ENCODE results near the gene TOLLIP.

Gene TOLLIP

DNA sequence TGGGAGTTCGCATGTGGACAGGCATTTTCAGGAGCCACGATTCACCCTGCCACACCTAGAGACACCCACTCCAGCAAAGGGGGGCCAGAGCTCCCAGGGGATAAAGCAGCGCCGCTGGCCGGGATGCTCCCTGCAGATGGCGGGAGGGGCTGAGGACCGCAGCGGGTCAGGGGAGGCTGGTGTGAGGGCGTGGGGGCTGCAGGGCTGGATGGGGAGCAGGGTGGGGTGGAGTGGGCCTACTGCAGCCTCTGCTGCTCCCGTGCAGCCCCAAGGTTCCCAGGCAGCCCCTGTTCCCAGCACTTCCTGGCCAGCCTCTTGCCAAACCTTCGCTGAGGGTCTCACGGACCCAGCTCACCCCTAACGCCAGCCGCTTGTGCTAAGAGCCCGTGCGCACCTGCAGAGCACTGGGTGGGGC is 73.5 kb downstream of the TOLLIP start:
- Histone ChIP-seq H3K9ac (ENCODE audit: insufficient read length) (no peak overlapping the region), H3K36me3 (ENCODE audit: insufficient read depth, low read length) (no peaks in the 10 kb centered on the region), H3K9me3 (ENCODE audit: low read depth, low read length) (no peaks in the 10 kb centered on the region), H3K27ac (no peak overlapping the region), H3K4me3 (no peak overlapping the region)
- TF ChIP-seq EZH2 (IDR thresholded peaks at IDR 0.05) = no peak
- TF ChIP-seq FOXP2 (optimal IDR thresholded peaks at IDR 0.05; ENCODE audit: control extremely low read depth, extremely low read length, insufficient read depth) = no peak
- no peak for TF ChIP-seq POLR2AphosphoS5 (IDR thresholded peaks at IDR 0.05; ENCODE audit: borderline replicate concordance, low read depth, low read length)
- no peak for DNase-seq (ENCODE audit: low read depth, low spot score)

DNA sequence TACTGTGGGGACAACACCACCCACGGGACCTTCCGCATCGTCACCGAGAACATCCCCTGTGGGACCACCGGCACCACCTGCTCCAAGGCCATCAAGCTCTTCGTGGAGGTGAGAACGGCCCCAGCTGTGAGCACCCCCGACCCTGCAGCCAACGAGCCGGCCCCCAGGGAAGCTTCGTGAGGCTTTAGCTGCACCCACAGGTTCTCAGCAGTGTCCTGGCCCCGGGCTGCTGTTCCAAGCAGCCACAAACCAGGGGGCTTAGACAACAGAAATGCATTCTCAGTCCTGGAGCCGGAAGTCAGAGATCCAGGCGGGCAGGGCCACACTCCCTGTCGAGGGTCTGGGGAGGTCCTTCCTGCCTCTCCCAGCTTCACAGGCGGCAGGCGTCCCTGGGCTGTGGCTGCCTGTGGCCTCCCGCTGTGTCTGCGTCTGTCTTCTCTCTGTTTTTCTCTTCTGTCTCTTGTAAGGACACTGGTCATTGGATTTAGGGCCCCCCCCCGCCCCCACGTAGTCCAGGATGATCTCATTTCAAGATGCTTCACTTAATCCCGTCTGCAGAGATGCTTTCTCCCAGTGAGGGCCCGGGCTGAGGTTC is 74.0 kb downstream of the TOLLIP start:
- Histone ChIP-seq H3K27ac (no peak overlapping the region), H3K4me3 (no peak overlapping the region), H3K36me3 (ENCODE audit: insufficient read depth, low read length) (no peaks in the 10 kb centered on the region), H3K9me3 (ENCODE audit: low read depth, low read length) (no peaks in the 10 kb centered on the region), H3K9ac (ENCODE audit: insufficient read length) (no peak overlapping the region)
- TF ChIP-seq EZH2 (IDR thresholded peaks at IDR 0.05) = no peak
- TF ChIP-seq POLR2AphosphoS5 (IDR thresholded peaks at IDR 0.05; ENCODE audit: borderline replicate concordance, low read depth, low read length) = no peak
- no peak for TF ChIP-seq FOXP2 (optimal IDR thresholded peaks at IDR 0.05; ENCODE audit: control extremely low read depth, extremely low read length, insufficient read depth)
- no peak for DNase-seq (ENCODE audit: low read depth, low spot score)

GRCh38 chr11:1234771-1235305 is 74.6 kb downstream of the TOLLIP start:
- Histone ChIP-seq H3K9ac (ENCODE audit: insufficient read length) (no peak overlapping the region), H3K36me3 (ENCODE audit: insufficient read depth, low read length) (no peaks in the 10 kb centered on the region), H3K9me3 (ENCODE audit: low read depth, low read length) (no peaks in the 10 kb centered on the region), H3K4me3 (no peak overlapping the region), H3K27ac (no peak overlapping the region)
- DNase-seq (ENCODE audit: low read depth, low spot score) = no peak
- TF ChIP-seq FOXP2 (optimal IDR thresholded peaks at IDR 0.05; ENCODE audit: control extremely low read depth, extremely low read length, insufficient read depth) = no peak
- no peak for TF ChIP-seq EZH2 (IDR thresholded peaks at IDR 0.05)
- no peak for TF ChIP-seq POLR2AphosphoS5 (IDR thresholded peaks at IDR 0.05; ENCODE audit: borderline replicate concordance, low read depth, low read length)

DNA sequence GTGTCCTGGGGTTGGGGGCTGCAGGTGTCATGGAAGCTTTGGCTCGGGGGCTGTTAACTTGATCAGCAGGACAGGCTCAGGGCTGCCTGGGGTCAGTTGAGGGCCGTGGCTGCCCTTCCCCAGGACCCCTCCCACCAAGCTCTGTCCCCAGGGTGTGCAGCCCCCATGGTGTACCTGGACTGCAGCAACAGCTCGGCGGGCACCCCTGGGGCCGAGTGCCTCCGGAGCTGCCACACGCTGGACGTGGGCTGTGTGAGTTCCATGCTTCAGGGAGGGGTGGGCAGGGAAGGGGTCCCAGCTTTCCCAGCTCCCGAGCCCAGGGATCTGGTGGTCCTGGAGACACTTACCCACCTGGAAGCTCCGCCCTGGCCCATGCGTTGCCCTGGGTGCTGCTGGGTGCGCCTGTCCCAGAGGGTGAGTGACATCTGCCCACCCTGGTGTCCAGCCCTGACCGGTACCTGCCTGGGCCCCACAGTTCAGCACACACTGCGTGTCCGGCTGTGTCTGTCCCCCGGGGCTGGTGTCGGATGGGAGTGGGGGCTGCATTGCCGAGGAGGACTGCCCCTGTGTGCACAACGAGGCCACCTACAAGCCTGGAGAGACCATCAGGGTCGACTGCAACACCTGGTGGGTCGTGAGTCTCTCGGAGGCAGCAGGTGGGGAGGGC is 75.2 kb downstream of the TOLLIP start:
- Histone ChIP-seq H3K4me3 (no peak overlapping the region), H3K9me3 (ENCODE audit: low read depth, low read length) (no peaks in the 10 kb centered on the region), H3K9ac (ENCODE audit: insufficient read length) (no peak overlapping the region), H3K27ac (no peak overlapping the region), H3K36me3 (ENCODE audit: insufficient read depth, low read length) (no peaks in the 10 kb centered on the region)
- no peak for TF ChIP-seq POLR2AphosphoS5 (IDR thresholded peaks at IDR 0.05; ENCODE audit: borderline replicate concordance, low read depth, low read length)
- TF ChIP-seq FOXP2 (optimal IDR thresholded peaks at IDR 0.05; ENCODE audit: control extremely low read depth, extremely low read length, insufficient read depth) = no peak
- TF ChIP-seq EZH2 (IDR thresholded peaks at IDR 0.05) = no peak
- DNase-seq (ENCODE audit: low read depth, low spot score) = no peak

DNA sequence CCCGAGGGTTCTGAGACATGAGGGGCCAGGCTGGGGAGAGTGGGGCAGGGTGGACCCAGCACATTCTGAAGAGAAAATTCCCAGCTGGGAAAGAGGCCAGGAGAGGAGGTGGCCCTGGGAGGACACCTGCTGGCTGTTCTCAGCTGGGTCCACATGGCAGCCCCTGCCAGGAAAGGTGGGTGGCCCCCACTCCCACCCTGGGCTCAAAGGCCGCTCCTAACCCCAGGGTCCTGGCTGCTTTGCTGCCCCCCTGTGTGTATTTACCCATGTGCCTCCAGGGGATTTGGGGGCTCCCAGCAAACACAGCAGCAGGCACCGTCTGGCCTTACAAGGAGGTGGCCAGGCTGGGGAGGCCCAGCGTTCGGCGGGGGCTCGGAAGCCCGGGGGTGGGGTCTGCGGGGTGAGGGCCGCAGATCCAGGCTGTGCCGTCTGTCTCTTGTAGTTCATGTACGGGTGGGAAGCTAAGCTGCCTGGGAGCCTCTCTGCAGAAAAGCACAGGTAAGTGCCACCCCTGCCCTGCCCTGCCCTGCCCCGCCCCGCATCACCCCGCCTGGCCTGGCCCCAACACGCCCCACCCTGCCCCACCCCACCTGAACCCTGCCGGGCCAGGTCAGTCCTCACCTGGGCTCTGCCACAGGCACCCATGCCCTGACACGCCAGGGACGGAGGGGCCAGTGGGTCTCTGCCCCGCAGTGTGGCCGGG is 75.9 kb downstream of the TOLLIP start:
- no peaks in the 10 kb centered on the region for H3K36me3 ChIP-seq (ENCODE audit: insufficient read depth, low read length)
- H3K9ac ChIP-seq (ENCODE audit: insufficient read length) = no peak overlapping the region
- no peak overlapping the region for H3K27ac ChIP-seq
- TF ChIP-seq POLR2AphosphoS5 (IDR thresholded peaks at IDR 0.05; ENCODE audit: borderline replicate concordance, low read depth, low read length) = no peak
- no peak for TF ChIP-seq FOXP2 (optimal IDR thresholded peaks at IDR 0.05; ENCODE audit: control extremely low read depth, extremely low read length, insufficient read depth)
- TF ChIP-seq EZH2 (IDR thresholded peaks at IDR 0.05) = no peak
- H3K4me3 ChIP-seq = no peak overlapping the region
- no peaks in the 10 kb centered on the region for H3K9me3 ChIP-seq (ENCODE audit: low read depth, low read length)
- no peak for DNase-seq (ENCODE audit: low read depth, low spot score)

DNA sequence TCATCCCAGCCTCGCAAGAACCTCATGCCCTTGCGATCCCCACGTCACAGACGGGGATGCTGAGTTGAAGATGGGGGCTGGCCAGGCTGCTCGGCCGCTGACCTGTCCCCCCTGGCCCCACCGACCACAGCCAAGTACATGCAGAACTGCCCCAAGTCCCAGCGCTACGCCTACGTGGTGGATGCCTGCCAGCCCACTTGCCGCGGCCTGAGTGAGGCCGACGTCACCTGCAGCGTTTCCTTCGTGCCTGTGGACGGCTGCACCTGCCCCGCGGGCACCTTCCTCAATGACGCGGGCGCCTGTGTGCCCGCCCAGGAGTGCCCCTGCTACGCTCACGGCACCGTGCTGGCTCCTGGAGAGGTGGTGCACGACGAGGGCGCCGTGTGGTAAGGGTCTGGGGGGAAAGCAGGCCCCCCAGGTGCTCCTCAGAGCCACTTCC is 76.5 kb downstream of the TOLLIP start:
- Histone ChIP-seq H3K9ac (ENCODE audit: insufficient read length) (no peak overlapping the region), H3K9me3 (ENCODE audit: low read depth, low read length) (no peaks in the 10 kb centered on the region), H3K36me3 (ENCODE audit: insufficient read depth, low read length) (no peaks in the 10 kb centered on the region), H3K4me3 (no peak overlapping the region), H3K27ac (no peak overlapping the region)
- TF ChIP-seq EZH2 (IDR thresholded peaks at IDR 0.05) = no peak
- no peak for TF ChIP-seq FOXP2 (optimal IDR thresholded peaks at IDR 0.05; ENCODE audit: control extremely low read depth, extremely low read length, insufficient read depth)
- TF ChIP-seq POLR2AphosphoS5 (IDR thresholded peaks at IDR 0.05; ENCODE audit: borderline replicate concordance, low read depth, low read length) = no peak
- DNase-seq (ENCODE audit: low read depth, low spot score) = no peak

DNA sequence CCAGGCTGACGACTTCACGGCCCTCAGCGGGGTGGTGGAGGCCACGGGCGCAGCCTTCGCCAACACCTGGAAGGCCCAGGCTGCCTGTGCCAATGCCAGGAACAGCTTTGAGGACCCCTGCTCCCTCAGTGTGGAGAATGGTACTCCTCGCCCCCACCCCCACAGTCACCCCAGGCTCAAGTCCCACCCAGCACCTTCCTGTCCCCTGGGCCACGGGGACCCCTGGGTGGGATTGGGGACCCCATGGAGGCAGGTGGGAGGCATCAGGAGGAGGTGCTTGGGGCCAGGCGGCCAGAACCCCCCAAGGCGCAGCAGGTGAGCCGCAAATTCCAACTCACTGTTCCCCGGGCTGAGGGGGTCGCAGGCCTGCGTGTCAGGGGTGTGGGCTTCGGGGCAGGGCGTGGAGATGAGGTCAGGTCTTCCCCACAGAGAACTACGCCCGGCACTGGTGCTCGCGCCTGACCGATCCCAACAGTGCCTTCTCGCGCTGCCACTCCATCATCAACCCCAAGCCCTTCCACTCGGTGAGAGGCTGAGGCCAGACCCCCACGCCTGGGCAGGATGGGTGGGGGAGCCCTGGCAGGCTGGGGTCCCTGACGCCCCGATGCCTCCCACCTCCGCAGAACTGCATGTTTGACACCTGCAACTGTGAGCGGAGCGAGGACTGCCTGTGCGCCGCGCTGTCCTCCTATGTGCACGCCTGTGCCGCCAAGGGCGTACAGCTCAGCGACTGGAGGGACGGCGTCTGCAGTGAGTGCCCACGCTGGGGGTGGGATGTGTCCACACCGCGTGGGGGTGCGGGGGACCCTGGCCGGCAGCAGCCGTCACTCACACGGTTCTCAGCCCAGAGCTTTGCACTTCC is 77.2 kb downstream of the TOLLIP start:
- DNase-seq (ENCODE audit: low read depth, low spot score) = no peak
- Histone ChIP-seq H3K4me3 (no peak overlapping the region), H3K27ac (no peak overlapping the region), H3K9ac (ENCODE audit: insufficient read length) (no peak overlapping the region), H3K36me3 (ENCODE audit: insufficient read depth, low read length) (no peaks in the 10 kb centered on the region), H3K9me3 (ENCODE audit: low read depth, low read length) (no peaks in the 10 kb centered on the region)
- no peak for TF ChIP-seq FOXP2 (optimal IDR thresholded peaks at IDR 0.05; ENCODE audit: control extremely low read depth, extremely low read length, insufficient read depth)
- no peak for TF ChIP-seq POLR2AphosphoS5 (IDR thresholded peaks at IDR 0.05; ENCODE audit: borderline replicate concordance, low read depth, low read length)
- TF ChIP-seq EZH2 (IDR thresholded peaks at IDR 0.05) = no peak
